Type B pancreatic cell (in vitro differentiated cells): ENCODE data around the gene FGFR2. TPM values are rescaled to one million over a fixed set of nuclear protein-coding genes. Genes with fewer than 3 reads are reported as not detected.

Experiments
- DNase-seq: peaks from one replicate; pipeline ENCODE4 v3.0.0; 2021; ENCODE audit warnings: mixed read lengths; ENCODE audit not compliant: unreplicated experiment; ENCODE audit errors: extremely low spot score
- H3K27ac Mint-ChIP-seq: 2 replicates; pipeline ENCODE4 v1.8.0; 2021; ENCODE audit warnings: mild to moderate bottlenecking, mixed read lengths
- H3K27me3 Mint-ChIP-seq: 2 replicates; pipeline ENCODE4 v1.8.0; 2021; ENCODE audit warnings: mixed read lengths
- H3K36me3 Mint-ChIP-seq: 2 replicates; pipeline ENCODE4 v1.8.0; 2021; ENCODE audit warnings: mixed read lengths
- H3K4me1 Mint-ChIP-seq: one replicate; pipeline ENCODE4 v1.8.0; 2021; ENCODE audit warnings: mixed read lengths; ENCODE audit not compliant: unreplicated experiment
- H3K4me3 Mint-ChIP-seq: 2 replicates; pipeline ENCODE4 v1.8.0; 2021; ENCODE audit warnings: mild to moderate bottlenecking, mixed read lengths
- H3K9me3 Mint-ChIP-seq: 2 replicates; pipeline ENCODE4 v1.8.0; 2021; ENCODE audit warnings: mixed read lengths
- CTCF ChIP-seq: fragments of 200-600 bp; sonication (generic); conservative IDR thresholded peaks from 2 replicates; pipeline ENCODE4 v1.5.0; 2021; ENCODE audit warnings: antibody characterized with exemption, mild to moderate bottlenecking
- total RNA-seq: library from RNA; stranded (reverse); gene quantifications from 2 replicates; pipeline ENCODE4 v1.2.1, GENCODE V29; 2021; ENCODE audit warnings: low replicate concordance

Gene FGFR2
- total RNA-seq, 1 donor from 2014 or later, result 173 TPM

DNA sequence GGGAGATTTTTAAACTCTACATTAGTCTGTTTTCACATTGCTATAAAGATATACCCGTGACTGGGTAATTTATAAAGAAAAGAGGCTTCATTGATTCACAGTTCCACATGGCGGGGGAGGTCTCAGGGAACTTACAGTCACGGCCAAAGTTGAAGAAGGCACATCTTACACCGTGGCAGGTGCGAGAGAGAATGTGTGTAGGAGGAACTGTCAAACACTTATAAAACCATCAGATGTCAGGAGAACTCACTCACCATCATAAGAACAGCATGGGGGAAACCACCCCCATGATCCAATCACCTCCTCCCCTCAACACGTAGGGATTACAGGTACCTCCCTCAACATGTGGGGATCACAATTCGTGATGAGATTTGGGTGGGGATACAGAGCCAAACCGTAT, 129.5 kb downstream of the FGFR2 start:
- Mint-ChIP-seq H3K27ac (no peak overlapping the region), H3K36me3 (no peaks in the 10 kb centered on the region), H3K4me3 (no peak overlapping the region), H3K4me1 (peaks cover 24% of the 10 kb centered on the region), H3K9me3 (peaks cover 4% of the 10 kb centered on the region), H3K27me3 (peaks cover 2% of the 10 kb centered on the region)
- no peak for DNase-seq
- TF ChIP-seq CTCF, result no peak

- DNase-seq, result no peak
- Mint-ChIP-seq H3K4me3 (no peak overlapping the region), H3K9me3 (peaks cover 12% of the 10 kb centered on the region), H3K36me3 (no peaks in the 10 kb centered on the region), H3K27me3 (peaks cover 10% of the 10 kb centered on the region), H3K4me1 (peaks cover 24% of the 10 kb centered on the region), H3K27ac (no peak overlapping the region)
- no peak for TF ChIP-seq CTCF
These were observed 131.8 kb downstream of the FGFR2 start for GRCh38 chr10:121466424-121466823.

DNA sequence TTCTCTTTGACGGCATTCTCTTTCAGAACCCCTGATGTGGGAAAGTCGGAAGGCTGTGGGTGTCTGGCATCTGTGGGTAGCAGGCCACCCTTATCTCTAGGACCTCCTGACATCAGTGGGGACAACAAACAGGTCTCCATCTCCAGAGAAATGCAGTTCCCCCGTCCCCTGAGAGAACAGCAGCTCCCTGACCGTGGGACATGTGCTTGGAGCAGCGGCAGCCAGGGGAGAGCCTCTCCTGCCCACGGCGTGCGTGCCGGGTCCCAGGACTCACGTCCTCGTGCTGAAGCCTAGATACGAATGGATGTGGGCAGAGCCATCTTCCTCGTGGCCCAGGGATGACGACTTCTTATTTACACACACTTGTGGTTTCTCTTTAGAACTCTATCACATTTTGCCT, 133.0 kb downstream of the FGFR2 start:
- no peak overlapping the region for H3K27ac Mint-ChIP-seq
- DNase-seq, result no peak

GRCh38 chr10:121464517-121464916, 133.7 kb downstream of the FGFR2 start:
- no peaks in the 10 kb centered on the region for H3K36me3 Mint-ChIP-seq
- no peak overlapping the region for H3K27ac Mint-ChIP-seq
- TF ChIP-seq CTCF, result no peak
- peaks cover 10% of the 10 kb centered on the region for H3K27me3 Mint-ChIP-seq
- DNase-seq, result no peak
- H3K4me3 Mint-ChIP-seq, result no peak overlapping the region
- peaks cover 21% of the 10 kb centered on the region for H3K4me1 Mint-ChIP-seq
- peaks cover 12% of the 10 kb centered on the region for H3K9me3 Mint-ChIP-seq

More for the DNA sequence above, 133.0 kb downstream of the FGFR2 start:
- H3K36me3 Mint-ChIP-seq, result no peaks in the 10 kb centered on the region
- H3K27me3 Mint-ChIP-seq, result peaks cover 10% of the 10 kb centered on the region
- peaks cover 23% of the 10 kb centered on the region for H3K4me1 Mint-ChIP-seq
- no peak for TF ChIP-seq CTCF
- peaks cover 12% of the 10 kb centered on the region for H3K9me3 Mint-ChIP-seq
- H3K4me3 Mint-ChIP-seq, result no peak overlapping the region

DNA sequence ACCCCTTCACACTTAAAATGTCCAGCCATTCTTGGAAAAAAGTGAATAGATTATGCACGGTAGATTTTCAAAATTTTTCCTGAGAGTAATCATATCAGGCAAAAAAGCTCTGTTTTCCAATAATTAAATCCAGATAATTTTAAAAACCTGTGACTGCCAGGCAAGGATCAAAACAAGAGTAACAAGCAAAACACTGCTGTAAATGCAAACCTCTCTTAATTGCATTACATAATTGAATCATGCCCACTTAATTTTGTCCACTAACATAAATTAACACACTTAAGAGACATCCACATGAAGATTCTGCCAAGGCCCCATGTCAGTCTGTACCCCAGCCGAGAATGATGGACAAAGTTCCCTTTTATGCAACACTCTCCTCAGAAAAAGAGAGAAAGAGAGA, 135.3 kb downstream of the FGFR2 start:
- Mint-ChIP-seq H3K27ac (no peak overlapping the region), H3K36me3 (no peaks in the 10 kb centered on the region), H3K4me3 (no peak overlapping the region), H3K4me1 (peaks cover 26% of the 10 kb centered on the region), H3K27me3 (peaks cover 10% of the 10 kb centered on the region), H3K9me3 (peaks cover 12% of the 10 kb centered on the region)
- TF ChIP-seq CTCF, result no peak
- DNase-seq, result no peak

DNA sequence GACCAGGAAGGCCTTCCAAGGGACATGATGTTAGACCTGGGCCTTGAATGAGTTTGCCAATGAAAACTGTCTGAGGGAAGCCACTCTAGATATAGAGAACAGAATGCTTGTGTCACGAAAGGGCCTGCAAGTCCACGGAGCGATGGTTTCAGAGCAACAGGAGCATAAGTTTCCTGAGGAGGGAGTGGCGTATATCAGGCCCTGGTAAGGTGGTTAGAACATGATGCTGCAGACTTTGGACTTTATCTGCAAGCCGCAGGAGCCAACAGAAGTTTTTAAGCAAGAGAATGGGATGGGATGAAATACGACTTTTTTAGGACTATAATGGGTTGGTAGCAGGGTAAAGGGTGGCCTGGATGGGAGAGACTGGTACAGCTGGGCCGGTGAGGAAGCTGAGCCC, 136.0 kb downstream of the FGFR2 start:
- no peaks in the 10 kb centered on the region for H3K36me3 Mint-ChIP-seq
- no peak for DNase-seq
- peaks cover 8% of the 10 kb centered on the region for H3K27me3 Mint-ChIP-seq
- H3K4me1 Mint-ChIP-seq, result peaks cover 21% of the 10 kb centered on the region
- H3K9me3 Mint-ChIP-seq, result peaks cover 8% of the 10 kb centered on the region
- TF ChIP-seq CTCF, result no peak
- H3K27ac Mint-ChIP-seq, result no peak overlapping the region
- H3K4me3 Mint-ChIP-seq, result no peak overlapping the region
